Subcutaneous adipose tissue (tissue), 1 donor: ENCODE results near the gene SMIM45.

Experiments
- TF ChIP-seq, protein P1 (sequence below): fragments of 450-650 bp; IDR thresholded peaks from one replicate; pipeline ENCODE4 v1.5.1; 2016; ENCODE audit warnings: low read depth, mild to moderate bottlenecking, control low read depth, antibody characterized with exemption, moderate library complexity

Gene SMIM45

DNA sequence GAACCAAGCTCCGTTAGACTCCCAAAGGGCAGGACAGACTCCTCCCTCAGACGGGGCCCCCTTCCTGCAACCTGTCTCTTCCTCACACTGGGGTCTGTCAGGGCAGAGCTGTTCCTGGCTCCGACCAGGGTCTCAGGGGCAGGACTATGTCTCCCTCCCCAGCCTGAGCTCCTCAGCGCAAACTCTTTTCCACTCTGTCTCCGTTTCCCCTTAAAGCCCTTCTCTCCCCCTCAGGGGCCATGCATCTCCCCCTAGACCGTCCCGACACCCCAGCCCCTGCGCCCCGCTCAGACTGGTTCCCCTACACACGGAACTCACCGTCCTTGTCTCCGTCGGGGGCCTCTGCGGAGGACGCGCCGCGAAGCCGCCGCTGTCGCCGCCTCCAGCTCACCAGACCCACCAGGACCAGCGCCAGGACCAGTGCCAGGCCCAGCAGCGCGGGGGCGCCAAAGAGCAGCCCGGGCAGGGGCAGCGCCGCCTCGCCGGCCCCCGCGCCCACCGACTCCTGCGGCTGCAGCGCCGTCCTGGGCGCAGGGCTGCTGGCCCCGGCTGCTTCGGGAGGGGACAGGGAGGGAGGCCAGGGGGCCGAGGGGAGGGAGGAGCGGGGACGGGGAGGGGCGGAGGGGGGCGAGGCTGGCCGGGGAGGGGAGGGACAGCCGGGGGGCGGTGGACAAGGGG, 26.0 kb upstream of the SMIM45 start:
- TF ChIP-seq, protein P1, sequence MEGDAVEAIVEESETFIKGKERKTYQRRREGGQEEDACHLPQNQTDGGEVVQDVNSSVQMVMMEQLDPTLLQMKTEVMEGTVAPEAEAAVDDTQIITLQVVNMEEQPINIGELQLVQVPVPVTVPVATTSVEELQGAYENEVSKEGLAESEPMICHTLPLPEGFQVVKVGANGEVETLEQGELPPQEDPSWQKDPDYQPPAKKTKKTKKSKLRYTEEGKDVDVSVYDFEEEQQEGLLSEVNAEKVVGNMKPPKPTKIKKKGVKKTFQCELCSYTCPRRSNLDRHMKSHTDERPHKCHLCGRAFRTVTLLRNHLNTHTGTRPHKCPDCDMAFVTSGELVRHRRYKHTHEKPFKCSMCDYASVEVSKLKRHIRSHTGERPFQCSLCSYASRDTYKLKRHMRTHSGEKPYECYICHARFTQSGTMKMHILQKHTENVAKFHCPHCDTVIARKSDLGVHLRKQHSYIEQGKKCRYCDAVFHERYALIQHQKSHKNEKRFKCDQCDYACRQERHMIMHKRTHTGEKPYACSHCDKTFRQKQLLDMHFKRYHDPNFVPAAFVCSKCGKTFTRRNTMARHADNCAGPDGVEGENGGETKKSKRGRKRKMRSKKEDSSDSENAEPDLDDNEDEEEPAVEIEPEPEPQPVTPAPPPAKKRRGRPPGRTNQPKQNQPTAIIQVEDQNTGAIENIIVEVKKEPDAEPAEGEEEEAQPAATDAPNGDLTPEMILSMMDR: no peak

DNA sequence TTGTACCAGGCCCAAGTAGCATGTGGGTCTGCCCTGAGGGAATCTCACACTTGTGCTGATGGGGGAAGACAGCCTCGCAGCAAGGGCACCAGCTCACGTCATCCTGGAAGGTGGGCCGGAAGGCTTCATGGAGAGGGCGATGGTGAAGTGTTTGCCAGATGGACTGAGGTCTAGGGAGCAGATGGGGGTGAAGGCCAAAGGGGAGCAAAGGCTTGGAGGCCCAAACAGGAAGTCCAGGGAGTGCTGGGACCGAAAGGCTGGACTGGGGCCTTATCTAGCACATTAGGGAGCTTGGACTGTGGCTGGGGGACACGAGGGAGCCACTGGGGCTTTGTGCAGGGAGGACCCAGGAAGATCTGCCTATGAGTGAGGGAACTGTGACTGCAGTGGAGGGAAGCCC, 24.1 kb upstream of the SMIM45 start:
- TF ChIP-seq, protein P1: no peak

DNA sequence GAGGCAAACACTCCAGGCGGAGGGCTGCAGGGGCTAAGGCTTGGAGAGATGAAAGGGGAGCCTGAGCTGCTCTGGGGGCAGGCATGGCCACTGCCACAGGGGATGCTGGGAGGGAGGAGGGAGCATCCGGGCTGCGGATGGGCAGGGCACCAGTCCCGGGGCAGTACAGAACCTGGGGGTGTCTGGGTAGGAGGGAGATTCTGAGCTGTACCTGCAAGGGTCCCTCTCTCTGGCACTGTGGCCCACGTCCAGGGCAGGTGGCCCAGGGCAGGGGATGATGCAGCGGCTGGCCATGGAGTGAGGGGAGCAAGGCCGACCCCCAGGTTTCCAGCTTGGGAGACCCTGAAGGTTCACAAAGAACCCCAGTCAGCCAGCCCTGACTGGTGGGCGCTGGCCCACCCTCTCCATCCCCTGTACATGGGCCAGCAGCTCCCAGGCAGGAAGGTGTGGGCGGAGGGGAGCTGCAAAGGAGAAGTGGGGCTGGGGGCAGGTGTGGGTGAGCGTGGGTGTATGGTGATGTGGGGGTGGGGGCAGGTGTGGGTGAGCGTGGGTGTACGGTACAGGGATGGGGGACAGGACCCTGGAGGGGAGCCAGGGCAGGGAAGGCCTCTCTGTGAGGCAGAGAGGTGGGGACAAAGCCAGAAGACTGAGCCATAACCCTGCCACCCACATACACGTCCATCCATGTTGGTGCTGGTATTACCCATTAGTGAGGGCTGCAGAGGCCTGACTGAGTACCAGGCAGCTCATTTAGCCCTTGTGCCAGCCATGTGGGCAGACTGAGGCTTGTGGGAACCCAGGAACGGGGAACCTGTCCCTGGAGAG, 23.1 kb upstream of the SMIM45 start:
- TF ChIP-seq, protein P1: no peak

DNA sequence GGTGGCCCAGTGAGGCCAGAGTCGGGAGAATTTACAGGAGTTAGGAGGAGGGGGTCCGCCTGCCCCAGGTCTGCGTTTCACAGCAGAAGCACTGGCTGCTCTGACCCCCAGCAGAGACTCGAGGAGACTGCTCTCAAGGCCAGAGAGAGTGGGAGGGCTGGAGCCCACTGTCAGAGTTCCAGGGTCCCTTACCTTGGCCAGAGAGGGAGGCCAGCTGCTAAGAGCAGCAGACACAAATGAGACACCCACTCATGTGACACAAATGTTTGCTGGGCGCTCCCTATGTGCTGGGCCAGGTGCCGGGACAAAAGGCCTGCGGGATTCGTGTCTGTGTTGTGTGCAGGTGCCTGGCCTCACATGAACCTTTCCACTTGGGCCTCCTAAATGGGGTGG, 22.5 kb upstream of the SMIM45 start:
- TF ChIP-seq, protein P1: no peak

DNA sequence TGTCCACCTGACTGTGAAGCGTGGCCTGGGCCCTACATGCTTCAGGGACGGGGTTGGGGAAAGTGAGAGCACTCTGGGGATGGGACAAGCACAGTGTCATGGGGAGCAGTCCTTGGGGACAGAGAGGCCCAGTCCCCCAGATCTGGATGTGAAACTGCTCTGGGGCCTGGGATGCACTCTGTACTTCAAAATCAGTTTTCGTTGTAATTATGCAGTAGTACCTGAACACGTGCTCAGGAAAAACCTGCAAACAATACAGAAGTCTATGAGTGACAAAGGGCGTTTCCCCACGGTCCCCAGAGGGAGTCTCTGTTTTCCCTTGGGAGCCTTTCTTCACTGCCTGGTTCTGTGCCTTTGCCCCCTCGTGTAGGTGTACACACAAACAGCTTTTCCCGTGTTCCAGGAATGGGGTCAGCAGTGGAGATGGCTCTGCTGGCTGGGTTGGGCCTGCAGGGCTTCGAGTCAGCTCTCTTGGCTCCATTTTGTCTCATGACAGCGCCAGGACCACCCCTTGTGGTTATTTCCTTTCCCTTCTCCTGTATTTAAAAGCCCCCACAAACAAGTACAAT, 20.2 kb upstream of the SMIM45 start:
- TF ChIP-seq, protein P1: no peak

DNA sequence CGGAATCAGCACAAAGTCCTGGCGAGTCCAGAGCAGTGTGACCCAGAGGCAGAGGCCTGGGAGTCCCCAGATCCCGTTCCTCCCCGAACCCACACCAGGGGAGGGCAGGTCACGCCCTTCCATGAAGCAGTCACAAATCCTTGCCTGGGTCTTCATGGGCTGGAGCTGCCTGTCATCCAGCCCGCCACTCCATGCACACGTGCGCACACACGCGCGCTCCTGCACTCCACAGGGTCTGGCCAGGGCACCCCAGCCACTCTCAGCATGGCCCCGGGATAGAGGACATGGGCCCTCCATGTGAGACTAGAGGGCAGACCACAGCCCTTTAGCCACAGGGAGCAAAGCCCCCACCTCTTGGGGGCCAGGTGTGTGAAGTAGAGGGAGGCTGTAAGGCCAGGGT, 19.6 kb upstream of the SMIM45 start:
- TF ChIP-seq, protein P1: no peak

- TF ChIP-seq, protein P1: no peak
Measured at GRCh38 chr22:41933411-41934177, 18.4 kb upstream of the SMIM45 start.
